Ishikawa (cell line): Measurements from ENCODE around the gene SUCNR1.

Source experiments
- CEBPB ChIP-seq: IDR thresholded peaks from 2 replicates; pipeline ENCODE4 v1.6.1; 2012
- CREB1 ChIP-seq: IDR thresholded peaks from 2 replicates; pipeline ENCODE4 v1.6.1; 2012; ENCODE audit warnings: low read depth
- EGR1 ChIP-seq: IDR thresholded peaks from 2 replicates; pipeline ENCODE4 v1.6.1; 2012
- EP300 ChIP-seq: IDR thresholded peaks from 2 replicates; pipeline ENCODE4 v1.6.1; 2012; ENCODE audit warnings: borderline replicate concordance
- FOXM1 ChIP-seq: IDR thresholded peaks from 2 replicates; pipeline ENCODE4 v1.6.1; 2012; ENCODE audit warnings: low read depth, borderline replicate concordance
- NFIC ChIP-seq: IDR thresholded peaks from 2 replicates; pipeline ENCODE4 v1.6.1; 2012
- RAD21 ChIP-seq: IDR thresholded peaks from 2 replicates; pipeline ENCODE4 v1.6.1; 2012; ENCODE audit warnings: low read depth
- TAF1 ChIP-seq: IDR thresholded peaks from 2 replicates; pipeline ENCODE4 v1.6.1; 2012; ENCODE audit warnings: low read depth, mild to moderate bottlenecking
- TCF12 ChIP-seq: IDR thresholded peaks from 2 replicates; pipeline ENCODE4 v1.6.1; 2012; ENCODE audit warnings: low read depth
- TEAD4 ChIP-seq: IDR thresholded peaks from 2 replicates; pipeline ENCODE4 v1.6.1; 2012
- YY1 ChIP-seq: IDR thresholded peaks from 2 replicates; pipeline ENCODE4 v1.6.1; 2012; ENCODE audit warnings: low read depth
- ZBTB7A ChIP-seq: IDR thresholded peaks from 2 replicates; pipeline ENCODE4 v1.6.1; 2012; ENCODE audit warnings: low read depth
- TF ChIP-seq, protein P1 (sequence below): IDR thresholded peaks from 2 replicates; pipeline ENCODE4 v1.6.1; 2012
- TF ChIP-seq, protein P2 (sequence below): IDR thresholded peaks from 2 replicates; pipeline ENCODE4 v1.6.1; 2012
- TF ChIP-seq, protein P3 (sequence below): IDR thresholded peaks from 2 replicates; pipeline ENCODE4 v1.6.1; 2012; ENCODE audit warnings: low read depth, mild to moderate bottlenecking

The SUCNR1 gene

GRCh38 chr3:151903501-151903991, 30.1 kb downstream of the SUCNR1 start:
- TF ChIP-seq, protein P1, sequence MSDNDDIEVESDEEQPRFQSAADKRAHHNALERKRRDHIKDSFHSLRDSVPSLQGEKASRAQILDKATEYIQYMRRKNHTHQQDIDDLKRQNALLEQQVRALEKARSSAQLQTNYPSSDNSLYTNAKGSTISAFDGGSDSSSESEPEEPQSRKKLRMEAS, result no peak
- TF ChIP-seq FOXM1 (no peak), EP300 (no peak), TEAD4 (no peak), RAD21 (no peak), CREB1 (no peak), NFIC (no peak), TCF12 (no peak), EGR1 (no peak), TAF1 (no peak), ZBTB7A (no peak), CEBPB (no peak), YY1 (no peak)
- TF ChIP-seq, protein P2, sequence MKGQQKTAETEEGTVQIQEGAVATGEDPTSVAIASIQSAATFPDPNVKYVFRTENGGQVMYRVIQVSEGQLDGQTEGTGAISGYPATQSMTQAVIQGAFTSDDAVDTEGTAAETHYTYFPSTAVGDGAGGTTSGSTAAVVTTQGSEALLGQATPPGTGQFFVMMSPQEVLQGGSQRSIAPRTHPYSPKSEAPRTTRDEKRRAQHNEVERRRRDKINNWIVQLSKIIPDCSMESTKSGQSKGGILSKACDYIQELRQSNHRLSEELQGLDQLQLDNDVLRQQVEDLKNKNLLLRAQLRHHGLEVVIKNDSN, result no peak
- TF ChIP-seq, protein P3, sequence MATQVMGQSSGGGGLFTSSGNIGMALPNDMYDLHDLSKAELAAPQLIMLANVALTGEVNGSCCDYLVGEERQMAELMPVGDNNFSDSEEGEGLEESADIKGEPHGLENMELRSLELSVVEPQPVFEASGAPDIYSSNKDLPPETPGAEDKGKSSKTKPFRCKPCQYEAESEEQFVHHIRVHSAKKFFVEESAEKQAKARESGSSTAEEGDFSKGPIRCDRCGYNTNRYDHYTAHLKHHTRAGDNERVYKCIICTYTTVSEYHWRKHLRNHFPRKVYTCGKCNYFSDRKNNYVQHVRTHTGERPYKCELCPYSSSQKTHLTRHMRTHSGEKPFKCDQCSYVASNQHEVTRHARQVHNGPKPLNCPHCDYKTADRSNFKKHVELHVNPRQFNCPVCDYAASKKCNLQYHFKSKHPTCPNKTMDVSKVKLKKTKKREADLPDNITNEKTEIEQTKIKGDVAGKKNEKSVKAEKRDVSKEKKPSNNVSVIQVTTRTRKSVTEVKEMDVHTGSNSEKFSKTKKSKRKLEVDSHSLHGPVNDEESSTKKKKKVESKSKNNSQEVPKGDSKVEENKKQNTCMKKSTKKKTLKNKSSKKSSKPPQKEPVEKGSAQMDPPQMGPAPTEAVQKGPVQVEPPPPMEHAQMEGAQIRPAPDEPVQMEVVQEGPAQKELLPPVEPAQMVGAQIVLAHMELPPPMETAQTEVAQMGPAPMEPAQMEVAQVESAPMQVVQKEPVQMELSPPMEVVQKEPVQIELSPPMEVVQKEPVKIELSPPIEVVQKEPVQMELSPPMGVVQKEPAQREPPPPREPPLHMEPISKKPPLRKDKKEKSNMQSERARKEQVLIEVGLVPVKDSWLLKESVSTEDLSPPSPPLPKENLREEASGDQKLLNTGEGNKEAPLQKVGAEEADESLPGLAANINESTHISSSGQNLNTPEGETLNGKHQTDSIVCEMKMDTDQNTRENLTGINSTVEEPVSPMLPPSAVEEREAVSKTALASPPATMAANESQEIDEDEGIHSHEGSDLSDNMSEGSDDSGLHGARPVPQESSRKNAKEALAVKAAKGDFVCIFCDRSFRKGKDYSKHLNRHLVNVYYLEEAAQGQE, result no peak

- TF ChIP-seq TEAD4 (no peak), TAF1 (no peak), YY1 (no peak), TCF12 (no peak), CREB1 (no peak), RAD21 (no peak), CEBPB (no peak), NFIC (no peak), EP300 (no peak), FOXM1 (no peak), ZBTB7A (no peak)
- TF ChIP-seq, protein P3, result no peak
- TF ChIP-seq, protein P2, result no peak
- TF ChIP-seq, protein P1, result no peak
These were observed 32.2 kb downstream of the SUCNR1 start for GRCh38 chr3:151905647-151906046.

GRCh38 chr3:151906751-151907150, 33.3 kb downstream of the SUCNR1 start:
- TF ChIP-seq CEBPB (no peak), EGR1 (no peak), YY1 (no peak), EP300 (no peak), TAF1 (no peak), NFIC (no peak), TEAD4 (no peak), FOXM1 (no peak), RAD21 (no peak), ZBTB7A (no peak), TCF12 (no peak), CREB1 (no peak)
- TF ChIP-seq, protein P3, result no peak
- TF ChIP-seq, protein P1, result no peak
- TF ChIP-seq, protein P2, result no peak

DNA sequence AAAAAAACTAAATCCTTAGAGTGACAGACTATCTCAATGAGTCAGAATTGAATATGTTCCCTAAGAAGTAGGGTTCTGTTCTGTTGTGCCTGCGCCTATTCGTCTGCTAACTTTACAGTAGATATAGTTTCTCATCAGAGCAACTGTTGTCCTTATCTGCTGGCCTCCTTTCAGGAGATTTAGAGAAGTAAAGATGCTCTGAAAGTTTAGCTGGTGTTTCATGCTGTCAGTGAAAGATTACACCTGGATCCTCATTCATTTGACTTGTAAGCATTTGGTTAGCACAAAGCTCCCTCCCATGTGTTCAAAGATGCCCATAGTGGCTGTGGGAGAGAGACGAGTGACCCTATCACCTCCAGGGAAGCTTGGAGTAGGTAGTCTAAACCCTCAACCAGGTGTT, 35.0 kb downstream of the SUCNR1 start:
- TF ChIP-seq YY1 (no peak), EP300 (no peak), FOXM1 (no peak), TCF12 (no peak), RAD21 (no peak), EGR1 (no peak), NFIC (no peak), CREB1 (no peak), TAF1 (no peak), ZBTB7A (no peak), CEBPB (no peak), TEAD4 (no peak)
- TF ChIP-seq, protein P3, result no peak
- TF ChIP-seq, protein P2, result no peak
- TF ChIP-seq, protein P1, result no peak
